GM12872 (cell line): ENCODE results near the gene LYZ.

ENCODE experiments used
- CTCF ChIP-seq: IDR thresholded peaks from 3 replicates; pipeline ENCODE4 v1.5.1; 2011; ENCODE audit warnings: low read depth, mild to moderate bottlenecking, low read length, moderate library complexity; ENCODE audit not compliant: insufficient read depth

The LYZ gene

DNA sequence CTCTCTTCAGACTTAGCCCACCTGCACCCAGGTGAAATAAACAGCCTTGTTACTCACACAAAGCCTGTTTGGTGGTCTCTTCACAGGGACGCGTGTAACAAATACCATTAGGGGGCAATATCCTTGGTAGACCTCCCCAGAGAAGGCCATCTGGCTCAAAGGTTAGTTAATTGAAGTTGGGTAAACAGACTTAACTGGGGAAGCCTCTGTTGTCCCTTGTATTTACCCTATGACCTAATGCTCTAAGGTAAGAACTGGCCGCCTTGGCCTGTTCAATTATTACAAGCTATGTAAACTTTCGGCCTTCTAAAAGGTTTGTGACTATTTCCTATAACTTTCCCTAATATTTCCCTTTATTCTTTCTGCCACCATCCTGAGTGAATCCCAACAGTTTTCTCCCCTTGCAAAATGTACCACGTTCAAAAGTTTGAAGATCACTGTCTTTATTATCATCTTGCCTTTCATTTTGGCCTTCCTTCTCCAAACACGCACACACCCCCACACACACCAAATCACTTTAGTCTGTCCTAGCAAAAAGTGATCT is 15.3 kb upstream of the LYZ start:
- no peak for TF ChIP-seq CTCF

GRCh38 chr12:69334158-69334557 is 14.0 kb upstream of the LYZ start:
- TF ChIP-seq CTCF = no peak

DNA sequence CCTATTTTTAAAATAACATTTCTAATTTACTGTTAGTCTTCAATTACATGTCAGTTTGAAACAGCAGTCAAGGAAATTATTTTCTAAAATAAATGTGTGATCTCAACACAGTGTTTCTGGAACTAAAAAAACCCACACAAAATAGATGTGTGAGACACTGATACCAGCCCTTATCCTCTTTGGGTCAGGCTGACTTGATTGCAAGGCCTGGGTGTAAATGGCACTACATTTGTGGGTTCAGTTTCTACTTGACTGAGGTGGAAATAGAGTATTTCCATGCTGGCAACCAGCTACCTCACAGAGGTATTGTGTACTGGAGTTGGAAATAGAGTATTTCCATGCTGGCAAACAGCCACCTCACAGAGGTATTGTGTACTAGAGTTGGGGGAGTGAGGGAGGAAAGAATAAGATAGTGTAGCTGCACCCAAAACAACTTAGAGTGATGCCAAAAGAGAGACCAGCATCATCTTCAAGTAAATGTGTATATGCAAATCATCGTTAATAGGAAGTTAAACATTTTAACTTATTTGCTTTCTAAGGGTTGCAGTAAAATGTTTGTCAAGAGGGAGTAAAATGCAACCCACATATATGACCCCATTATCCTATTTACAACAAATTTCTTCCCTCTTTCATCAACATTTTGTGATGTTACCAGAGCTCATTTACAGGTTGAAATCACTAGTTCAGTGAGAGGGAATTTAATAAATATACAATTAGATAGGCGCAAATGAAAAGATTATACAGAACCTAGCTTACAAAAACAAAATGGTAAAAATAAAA is 10.7 kb upstream of the LYZ start:
- no peak for TF ChIP-seq CTCF

- no peak for TF ChIP-seq CTCF
These were observed 9.9 kb upstream of the LYZ start for GRCh38 chr12:69338120-69338859.

DNA sequence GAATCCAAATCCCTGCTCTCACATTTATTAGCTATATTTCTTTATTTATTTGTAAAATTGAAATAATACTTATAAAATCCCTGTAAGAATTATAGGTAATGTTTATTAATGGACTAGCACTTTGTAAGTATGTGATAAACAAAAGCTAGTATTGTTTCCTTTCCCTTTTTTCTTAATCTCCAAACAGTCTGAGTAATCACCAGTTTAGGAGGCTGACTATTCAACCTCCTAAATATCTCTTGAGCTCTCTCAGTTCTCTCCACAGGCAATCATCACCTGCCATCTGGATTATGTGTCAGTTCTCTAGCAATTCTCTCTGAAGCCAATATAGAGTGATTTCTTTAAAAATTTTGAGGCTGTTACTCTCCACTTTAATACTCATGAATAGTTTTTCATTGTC is 9.2 kb upstream of the LYZ start:
- no peak for TF ChIP-seq CTCF

GRCh38 chr12:69339999-69340398 is 8.2 kb upstream of the LYZ start:
- no peak for TF ChIP-seq CTCF

GRCh38 chr12:69341328-69341727 is 6.9 kb upstream of the LYZ start:
- no peak for TF ChIP-seq CTCF
